HG02973 (cell line): ENCODE results near the gene RAD1.
"Not testable (repeated sequence)": the region's sequence is repeated elsewhere in the genome, so short reads cannot be mapped to it uniquely, and the experiment has no call there.

Experiments used
- ATAC-seq: cut with Tn5 transposase; IDR thresholded peaks from one replicate; pipeline ENCODE4 v1.9.1; 2021; ENCODE audit warnings: moderate library complexity; ENCODE audit not compliant: unreplicated experiment

RAD1 gene, protein sequence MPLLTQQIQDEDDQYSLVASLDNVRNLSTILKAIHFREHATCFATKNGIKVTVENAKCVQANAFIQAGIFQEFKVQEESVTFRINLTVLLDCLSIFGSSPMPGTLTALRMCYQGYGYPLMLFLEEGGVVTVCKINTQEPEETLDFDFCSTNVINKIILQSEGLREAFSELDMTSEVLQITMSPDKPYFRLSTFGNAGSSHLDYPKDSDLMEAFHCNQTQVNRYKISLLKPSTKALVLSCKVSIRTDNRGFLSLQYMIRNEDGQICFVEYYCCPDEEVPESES

DNA sequence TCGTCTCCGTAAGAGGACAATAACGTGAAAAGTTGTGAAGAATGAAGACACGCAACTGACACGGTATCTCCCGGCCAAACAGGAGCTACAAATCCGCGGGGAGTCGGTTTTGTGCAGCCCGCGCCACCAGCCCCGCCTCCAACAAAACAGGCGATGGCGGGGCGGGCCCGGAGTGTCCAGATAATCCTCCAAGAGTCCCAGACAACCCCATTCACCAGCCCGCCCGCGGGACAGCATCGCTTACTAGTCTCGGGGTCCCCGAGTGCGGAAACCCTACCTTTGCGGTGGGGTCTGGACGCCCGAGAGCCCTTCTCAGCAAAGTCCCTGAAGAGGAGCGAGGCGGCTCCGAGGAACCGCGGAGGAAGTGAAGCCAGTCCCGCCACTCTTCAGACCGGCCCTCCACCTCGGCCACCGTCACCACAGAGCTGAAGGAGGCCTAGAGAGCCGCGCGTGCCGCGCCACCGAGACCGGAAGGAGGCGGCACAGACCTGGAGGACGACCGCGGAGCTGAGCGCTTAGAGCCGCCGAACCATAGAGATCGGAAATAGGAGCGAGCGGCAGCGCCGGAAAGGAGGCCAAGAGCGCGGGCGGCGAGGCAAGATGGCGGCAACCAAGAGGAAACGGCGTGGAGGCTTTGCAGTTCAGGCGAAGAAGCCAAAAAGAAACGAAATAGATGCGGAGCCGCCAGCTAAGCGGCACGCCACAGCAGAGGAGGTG is at the start of gene RAD1, which contains the start of gene BRIX1:
Gene RAD1 (minus strand): TSS at position 366 of the 717 bp plus-strand sequence. CDS start 612 bp downstream, outside the sequence.
Gene BRIX1 (plus strand): TSS at position 573 of the 717 bp plus-strand sequence. CDS start 28 bp downstream, at position 601.
- peak; percentile 96 for ATAC-seq

DNA sequence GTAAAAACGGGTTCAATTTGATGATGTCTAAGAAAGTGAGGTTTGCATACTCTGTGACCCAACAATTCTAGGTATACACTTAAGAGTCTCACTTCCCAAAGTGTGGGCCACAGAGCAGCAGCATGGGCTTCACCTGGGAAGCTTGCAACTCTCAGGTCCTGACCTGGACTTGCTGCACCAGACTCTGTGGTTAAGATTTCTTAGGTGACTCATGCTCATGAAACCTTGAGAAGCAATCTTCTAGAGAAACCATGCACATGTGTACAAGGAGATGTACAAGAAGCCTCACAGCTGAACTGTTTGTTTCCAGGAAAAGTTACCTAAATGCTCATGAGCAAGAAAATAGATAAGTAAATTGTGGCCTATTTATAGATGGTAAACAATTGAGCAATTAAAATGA is 44.0 kb upstream of the RAD1 start:
- ATAC-seq: peak; percentile 95

DNA sequence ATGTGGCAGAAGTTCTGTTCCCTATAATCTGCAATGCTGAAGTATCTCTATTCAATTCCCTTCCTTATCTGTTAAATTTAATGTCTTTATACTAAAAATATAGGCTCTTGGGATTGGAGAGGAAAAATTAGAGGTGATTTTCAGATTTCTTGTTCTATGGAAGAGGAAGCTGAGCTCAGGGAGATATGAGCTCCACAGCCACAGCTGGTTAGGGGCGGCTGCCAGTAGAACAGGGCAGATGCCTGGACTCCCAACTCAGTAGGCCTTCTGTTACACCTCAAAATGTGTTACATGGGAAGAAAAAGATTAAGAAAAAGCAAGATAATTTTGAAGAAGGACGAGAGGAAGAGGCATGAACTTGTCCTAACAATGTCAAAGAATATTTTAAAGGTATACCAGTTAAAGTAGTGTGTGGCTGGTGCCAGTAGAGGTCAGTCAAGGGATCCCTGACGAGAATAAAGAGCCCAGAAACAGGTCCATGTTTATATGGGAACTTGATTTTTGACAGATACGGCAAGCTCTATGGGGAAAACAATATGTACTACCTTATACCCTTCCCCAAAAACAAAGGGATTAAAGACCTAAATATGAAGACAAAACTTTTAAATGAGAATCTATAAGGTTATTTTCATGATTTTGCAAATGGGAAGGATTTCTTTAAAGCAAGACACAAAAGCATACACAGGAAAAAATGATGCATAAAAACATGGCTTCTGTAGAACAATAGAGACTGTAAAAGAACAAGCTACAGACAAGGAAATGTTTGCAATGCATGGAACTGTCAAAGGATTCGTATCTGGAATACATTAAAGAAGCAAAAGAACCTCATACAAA is 42.8 kb upstream of the RAD1 start:
- ATAC-seq: no peak

DNA sequence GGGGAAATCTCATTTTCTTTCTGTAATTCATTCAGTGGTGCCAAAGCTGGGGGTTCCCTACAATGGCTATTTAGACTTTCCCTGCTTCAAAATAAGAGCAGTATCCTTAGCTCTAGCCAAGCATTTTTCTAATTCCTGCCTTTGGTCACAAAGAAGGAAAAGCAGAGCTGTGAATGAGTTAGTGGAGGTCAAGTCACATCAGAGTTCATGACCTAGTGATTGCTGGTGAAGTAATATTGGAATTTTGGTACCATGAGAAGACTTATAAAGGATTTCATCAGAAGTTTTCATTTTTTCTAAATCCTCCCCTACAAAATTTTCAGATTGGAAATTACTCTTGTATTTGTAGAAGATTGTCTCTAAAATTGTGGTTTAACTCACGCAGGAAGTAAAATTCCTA is 42.0 kb upstream of the RAD1 start:
- ATAC-seq: no peak

DNA sequence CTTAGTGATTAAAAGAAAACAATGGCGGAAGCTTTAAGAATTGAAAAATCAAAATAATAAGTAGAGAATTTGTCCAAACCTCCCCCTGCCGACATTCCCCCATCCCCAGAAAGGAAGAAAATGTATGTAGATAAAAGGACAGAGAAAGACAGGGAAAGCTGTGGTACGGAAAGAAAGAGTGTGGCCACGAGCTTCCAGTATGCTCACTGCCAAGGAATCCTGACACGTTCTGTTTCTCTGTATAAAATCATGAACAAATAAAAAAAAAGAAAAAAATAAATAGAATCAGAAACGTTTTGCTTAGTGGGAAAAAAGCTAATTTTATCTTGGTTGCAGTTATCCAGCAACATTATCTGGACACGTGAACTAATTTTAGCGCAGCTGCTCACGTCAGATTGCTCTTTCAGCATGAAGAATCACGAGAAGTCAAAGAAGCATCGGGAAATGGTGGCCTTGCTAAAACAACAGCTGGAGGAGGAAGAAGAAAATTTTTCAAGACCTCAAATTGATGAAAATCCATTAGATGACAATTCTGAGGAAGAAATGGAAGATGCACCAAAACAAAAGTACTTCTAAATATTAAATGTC is 29.2 kb upstream of the RAD1 start:
- ATAC-seq: no peak

DNA sequence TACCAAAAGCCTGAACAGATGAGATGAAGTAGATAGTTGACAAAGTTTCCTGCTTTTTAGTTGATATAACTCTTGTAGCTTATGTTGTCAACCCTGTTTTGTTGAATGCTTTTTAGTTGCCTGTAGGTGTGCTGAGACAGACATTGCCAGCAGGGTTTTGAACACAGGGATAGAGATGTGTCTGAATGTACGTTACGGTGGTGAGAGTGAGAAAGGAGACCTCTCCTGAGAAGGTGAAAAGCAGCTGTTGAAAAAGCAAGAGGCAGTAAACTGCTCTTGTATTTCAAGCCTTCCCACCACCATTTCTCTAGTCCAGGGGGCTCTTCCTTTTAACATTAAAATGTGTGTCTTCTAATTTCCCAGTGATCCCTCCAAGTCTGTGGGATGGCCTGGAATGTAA is 28.7 kb upstream of the RAD1 start:
- ATAC-seq: no peak

DNA sequence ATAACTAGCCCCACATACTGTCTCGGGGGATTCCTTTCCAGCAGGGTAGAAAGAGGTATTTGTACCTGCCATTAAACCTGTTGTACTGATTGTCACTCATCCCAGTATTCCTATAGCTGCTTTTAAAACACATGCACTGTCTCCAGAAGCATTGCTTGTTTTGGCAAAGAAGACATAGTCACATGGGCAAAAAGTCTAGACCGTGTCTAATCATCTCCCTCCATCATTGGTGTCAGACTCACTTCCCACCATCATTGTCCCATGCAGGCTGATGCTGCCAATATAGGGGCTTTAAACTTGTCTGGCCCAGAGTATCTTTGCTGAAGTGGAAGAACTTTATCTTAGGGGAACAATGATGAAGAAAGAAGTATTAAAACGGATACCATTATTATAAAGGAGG is 26.6 kb upstream of the RAD1 start:
- ATAC-seq: no peak

DNA sequence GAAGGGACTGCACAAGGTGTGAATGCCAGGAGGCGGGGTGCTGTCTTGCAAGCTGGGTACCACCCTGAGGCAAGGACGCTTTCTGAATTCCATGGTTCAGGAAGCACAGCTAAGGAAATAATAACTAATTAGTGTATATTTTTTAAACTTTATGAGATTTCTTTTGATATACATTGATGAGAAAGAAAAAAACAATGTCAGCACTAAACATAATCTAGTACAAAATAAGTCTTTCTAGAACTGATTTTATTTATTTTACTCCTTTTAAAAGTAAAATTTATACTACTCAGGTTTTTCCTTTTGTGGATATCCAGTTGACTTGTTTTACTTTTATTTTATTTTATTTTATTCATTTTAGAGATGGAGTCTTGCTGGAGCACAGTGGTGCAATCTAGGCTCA is 17.6 kb upstream of the RAD1 start:
- ATAC-seq: no peak

DNA sequence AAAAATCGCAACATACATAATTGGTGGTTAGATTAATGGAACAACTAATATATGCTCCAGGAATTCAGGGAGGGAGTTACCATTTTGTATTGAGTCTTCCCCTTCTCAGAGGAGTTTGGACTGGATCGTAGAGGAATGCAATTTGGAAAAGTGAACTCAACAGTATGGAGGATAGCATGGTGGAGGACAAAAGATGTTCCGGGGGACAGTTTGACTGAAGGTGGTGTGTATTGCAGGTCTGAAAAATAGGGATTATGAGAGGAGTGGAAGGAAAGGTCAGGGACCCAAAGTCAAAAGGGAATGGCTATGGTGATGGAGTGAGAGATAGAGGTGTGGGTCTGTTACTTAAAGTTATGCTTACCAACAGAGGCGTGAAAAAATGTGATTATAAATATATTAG is 15.6 kb upstream of the RAD1 start:
- ATAC-seq: no peak

DNA sequence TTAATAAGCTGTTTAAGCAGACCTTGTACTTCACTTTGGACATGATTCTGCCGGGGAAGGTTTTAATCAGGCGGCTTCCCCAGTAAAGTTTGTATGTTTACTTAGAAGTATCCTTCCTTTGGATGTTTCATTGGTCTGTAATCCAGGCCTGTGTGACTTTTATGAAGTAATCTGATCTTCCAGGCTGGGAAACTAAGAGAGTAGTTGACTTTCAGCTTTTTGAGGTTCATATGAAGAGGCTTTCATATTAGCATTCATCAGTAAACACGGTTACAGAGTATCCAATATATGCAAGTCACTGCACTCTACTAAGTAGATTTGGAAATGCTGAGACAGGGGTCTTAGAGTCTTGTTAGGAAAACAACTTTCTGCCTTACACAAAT is 15.1 kb upstream of the RAD1 start:
- no peak for ATAC-seq

DNA sequence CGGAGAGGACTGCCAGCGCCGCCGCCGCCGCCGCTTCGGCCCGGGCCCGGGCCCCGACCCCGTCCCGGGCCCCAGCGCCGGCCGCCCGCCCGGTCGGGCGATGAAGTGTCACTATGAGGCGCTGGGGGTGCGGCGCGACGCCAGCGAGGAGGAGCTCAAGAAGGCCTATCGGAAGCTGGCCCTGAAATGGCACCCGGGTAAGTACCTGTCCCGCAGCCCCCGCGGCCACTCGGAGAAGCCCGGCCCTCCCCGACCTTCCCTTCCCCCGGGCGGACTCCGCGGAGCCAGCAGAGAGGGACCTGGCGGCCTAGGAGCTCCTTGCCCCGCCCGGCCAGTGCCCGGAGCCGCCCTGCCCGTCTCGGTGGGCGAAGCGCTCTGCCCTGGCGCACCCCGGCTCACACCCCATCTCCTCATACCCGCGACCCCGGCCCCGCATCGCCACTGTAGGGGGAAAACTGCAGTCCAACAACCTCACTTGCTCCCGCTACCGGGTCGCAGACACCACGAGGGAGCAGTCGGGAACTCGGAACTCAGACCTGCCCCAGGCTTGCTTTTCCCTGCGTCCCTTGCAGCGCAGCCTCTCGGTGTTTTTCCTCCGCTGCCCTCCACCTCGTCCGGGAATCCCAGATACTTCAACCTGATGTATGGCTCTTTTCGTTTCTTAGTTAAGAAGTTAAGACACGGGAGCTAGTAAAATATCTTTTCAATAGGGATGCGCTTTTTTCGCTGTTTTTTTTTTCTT is 14.6 kb upstream of the RAD1 start:
- ATAC-seq: peak; percentile 75

DNA sequence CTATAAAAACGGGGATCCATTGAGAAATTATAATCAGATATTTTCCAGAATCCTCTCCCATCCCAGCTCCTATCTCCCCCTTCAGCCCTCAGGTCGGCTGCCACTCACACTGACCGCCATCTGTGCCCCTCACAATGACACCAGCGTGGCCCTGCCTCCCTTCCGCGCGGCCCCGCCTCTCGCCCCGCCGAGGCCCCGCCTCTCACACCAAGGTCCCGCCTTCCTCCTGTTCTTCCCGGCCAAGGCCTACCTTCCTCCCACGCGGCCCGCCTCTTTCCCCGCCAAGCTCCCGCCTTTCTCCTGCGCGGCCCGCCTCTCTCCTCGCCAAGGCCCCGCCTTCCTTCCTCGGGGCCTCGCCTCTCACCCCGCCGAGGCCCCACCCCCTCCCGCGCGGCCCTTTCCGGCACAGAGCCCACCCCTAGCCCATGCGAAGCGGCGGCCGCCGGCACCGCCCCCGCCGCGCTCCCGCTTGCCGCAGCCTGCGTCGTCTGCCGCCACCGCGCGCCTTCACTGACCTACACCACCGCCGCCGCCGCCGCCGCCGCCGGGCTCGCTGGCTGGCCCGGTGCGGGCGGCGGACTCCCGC is 13.9 kb upstream of the RAD1 start, which contains the start of gene DNAJC21:
Gene DNAJC21 (plus strand): TSS at position 426 of the 586 bp plus-strand sequence. CDS start 261 bp downstream, outside the sequence.
- peak; percentile 87 for ATAC-seq

DNA sequence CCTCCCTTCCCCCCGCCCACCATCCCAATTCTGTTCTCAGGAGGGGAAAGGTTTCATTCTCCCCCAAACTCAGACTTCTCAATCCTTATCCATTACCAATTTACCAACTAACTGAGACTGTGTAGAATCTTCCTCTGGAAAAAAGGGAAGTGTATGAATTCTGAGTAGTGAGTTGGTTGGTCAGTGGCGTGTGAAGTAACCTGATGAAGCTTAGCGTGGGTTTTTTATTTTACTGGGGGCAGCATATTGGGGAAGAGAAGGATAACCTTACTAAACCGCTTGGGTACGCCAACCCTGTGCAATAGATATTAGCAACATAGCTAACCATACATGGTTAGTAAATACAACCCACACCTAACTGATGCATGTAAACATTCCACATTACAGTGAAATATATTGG is 13.0 kb upstream of the RAD1 start:
- no peak for ATAC-seq

DNA sequence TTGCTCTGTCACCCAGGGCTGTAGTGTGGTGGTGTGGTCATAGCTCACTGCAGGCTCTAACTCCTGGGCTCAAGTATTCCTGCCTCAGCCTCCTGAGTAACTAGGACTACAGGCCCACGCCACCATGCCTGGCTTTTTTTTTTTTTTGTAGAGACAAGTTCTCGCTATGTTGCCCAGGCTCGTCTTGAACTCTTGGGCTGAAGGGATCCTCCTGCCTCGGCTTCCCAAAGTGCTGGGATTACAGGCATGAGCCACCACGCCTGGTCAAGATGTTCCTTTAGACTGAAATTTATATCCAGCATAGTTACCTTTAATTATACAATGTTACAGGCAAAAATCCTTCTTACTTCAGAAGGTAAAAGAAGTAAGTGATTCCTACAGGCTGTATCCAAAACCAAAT is 12.5 kb upstream of the RAD1 start:
- ATAC-seq: no peak

DNA sequence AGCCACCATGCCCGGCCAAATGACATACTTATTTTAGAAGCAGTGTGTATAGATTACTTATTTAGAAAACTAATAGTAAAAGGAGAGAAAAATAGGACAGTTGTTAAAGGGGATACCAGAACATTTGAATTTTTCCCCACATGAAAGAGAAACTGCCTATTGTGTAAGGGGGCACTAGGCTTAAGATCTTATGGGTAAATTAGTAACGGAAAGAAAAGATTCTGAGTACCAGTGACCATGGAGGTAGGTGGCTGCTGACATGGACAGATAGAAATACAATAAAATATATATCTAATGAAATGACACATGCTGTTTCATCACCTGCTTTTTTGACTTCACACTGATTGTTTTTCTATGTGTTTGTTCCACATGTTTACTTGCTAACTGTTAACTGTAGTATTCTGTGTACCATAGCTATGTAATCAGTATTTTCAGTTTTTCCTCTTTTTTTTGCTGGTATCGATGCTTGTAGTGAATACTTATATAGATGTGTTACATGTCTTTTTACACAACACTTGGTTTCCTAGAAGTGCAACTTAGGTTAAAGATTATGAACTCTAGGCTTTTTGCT is 11.1 kb upstream of the RAD1 start:
- ATAC-seq: no peak

DNA sequence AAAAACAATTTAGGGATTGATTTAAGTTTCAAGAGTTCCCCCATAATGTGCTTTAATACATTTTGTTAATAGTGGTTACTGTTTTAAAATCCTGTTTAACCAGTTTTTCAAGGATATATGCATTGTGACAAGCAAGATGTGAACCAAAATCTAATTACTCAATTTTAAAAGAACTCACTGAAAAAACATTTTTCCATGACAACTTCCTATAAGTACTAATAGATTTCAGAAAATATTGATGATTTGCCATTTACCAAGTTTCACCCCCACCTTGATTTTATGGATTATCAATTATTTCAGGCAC is 9.1 kb upstream of the RAD1 start:
- no peak for ATAC-seq

DNA sequence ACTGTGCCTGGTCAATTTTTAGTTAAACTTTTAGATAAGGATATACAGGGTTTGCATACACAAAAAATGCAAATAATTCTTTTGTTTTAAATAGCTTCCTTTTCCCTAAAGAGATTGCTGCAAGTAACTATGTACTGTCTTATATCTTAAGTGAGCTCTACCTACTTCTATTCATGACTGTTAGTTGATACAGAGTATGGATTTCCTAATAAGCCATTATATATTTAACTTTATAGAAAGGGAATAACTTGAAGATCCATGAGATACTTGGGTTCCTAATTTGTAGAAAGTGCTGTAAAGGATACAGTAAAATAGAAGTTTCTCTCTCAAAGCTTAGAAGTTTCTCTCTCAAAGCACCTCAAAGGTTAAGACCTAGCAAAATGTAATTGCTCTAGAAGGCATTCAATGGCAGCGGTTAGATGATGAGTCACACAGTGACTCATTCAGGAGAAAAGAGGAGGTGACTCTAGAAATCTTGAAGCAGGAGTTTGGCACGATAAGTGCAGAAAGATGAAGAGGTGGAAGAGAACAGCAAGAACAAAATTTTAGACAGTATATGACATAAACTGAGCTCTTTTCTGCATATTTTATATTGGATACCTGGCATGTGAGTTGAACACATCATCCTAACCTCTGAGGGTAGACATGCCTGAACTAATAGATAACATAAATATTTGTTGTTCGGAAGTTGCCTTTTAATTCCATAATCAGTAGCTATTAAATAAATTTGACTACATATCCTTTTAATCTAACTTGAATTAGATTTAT is 8.6 kb upstream of the RAD1 start:
- ATAC-seq: peak; percentile 60

DNA sequence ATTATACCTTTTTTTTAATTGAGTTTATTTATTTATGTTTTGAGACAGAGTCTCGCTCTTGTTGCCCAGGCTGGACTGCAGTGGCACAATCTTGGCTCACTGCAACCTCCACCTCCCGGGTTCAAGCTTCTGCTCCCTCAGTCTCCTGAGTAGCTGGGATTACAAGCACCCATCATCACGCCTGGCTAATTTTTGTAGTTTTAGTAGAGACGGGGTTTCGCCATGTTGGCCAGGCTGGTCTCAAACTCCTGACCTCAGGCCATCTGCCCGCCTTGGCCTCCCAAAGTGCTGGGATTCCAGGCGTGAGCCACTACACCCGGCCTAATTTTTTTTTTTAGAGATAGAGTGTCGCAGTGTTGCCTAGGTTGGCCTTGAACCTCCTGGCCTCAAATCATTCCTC is 8.0 kb upstream of the RAD1 start:
- not testable (repeated sequence) for ATAC-seq

DNA sequence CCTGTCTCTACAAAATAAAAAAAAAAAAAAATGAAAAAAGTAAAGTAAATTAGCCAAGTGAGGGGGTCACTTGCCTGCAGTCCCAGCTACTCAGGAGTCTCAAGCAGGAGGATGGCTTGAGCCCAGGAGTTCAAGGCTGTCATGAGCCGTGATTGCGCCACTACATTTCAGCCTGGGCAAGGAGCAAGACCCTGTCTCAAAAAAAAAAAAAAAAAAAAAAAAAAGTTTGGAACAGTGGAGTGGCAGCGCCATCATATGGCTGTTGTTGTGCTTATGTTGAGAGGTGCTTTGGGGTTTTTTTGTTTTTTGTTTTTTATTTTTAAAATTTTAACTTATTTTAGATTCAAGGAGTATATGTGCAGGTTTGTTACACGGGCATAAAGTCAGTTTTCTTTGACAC is 3.8 kb upstream of the RAD1 start:
- ATAC-seq: no peak
